GM19452 (cell line): ENCODE measurements around the gene GPR176.

Source experiments
- ATAC-seq: cut with Tn5 transposase; IDR thresholded peaks from one replicate; pipeline ENCODE4 v1.9.1; 2021; ENCODE audit not compliant: unreplicated experiment

Gene GPR176

GRCh38 chr15:39892418-39892817, 27.6 kb downstream of the GPR176 start:
- no peak for ATAC-seq

GRCh38 chr15:39890621-39891020, 29.4 kb downstream of the GPR176 start:
- no peak for ATAC-seq

GRCh38 chr15:39889601-39890000, 30.5 kb downstream of the GPR176 start:
- no peak for ATAC-seq

GRCh38 chr15:39888809-39889208, 31.3 kb downstream of the GPR176 start:
- no peak for ATAC-seq

- no peak for ATAC-seq
Measured at GRCh38 chr15:39888243-39888642, 31.8 kb downstream of the GPR176 start.

- ATAC-seq: no peak
Measured at GRCh38 chr15:39887832-39888231, 32.2 kb downstream of the GPR176 start.

GRCh38 chr15:39887211-39887610, 32.9 kb downstream of the GPR176 start:
- no peak for ATAC-seq

GRCh38 chr15:39886418-39886817, 33.6 kb downstream of the GPR176 start:
- ATAC-seq: no peak

- no peak for ATAC-seq
Measured at GRCh38 chr15:39885099-39885777, 34.8 kb downstream of the GPR176 start.

GRCh38 chr15:39884351-39884750, 35.7 kb downstream of the GPR176 start:
- ATAC-seq: no peak

- no peak for ATAC-seq
Measured at GRCh38 chr15:39882602-39883001, 37.5 kb downstream of the GPR176 start.

GRCh38 chr15:39881790-39882189, 38.3 kb downstream of the GPR176 start:
- ATAC-seq: no peak

- ATAC-seq: no peak
Measured at GRCh38 chr15:39880718-39881387, 39.2 kb downstream of the GPR176 start.

- no peak for ATAC-seq
Measured at GRCh38 chr15:39878406-39878785, 41.7 kb downstream of the GPR176 start.

GRCh38 chr15:39874890-39875549, 45.0 kb downstream of the GPR176 start:
- ATAC-seq: no peak

- no peak for ATAC-seq
Measured at GRCh38 chr15:39873978-39874377, 46.1 kb downstream of the GPR176 start.

GRCh38 chr15:39870537-39870936, 49.5 kb downstream of the GPR176 start:
- ATAC-seq: no peak

GRCh38 chr15:39869858-39870515, 50.1 kb downstream of the GPR176 start:
- no peak for ATAC-seq

- no peak for ATAC-seq
Measured at GRCh38 chr15:39869254-39869653, 50.8 kb downstream of the GPR176 start.

- no peak for ATAC-seq
Measured at GRCh38 chr15:39868396-39868795, 51.7 kb downstream of the GPR176 start.

GRCh38 chr15:39864116-39864515, 56.0 kb downstream of the GPR176 start:
- ATAC-seq: no peak

- no peak for ATAC-seq
Measured at GRCh38 chr15:39860871-39861270, 59.2 kb downstream of the GPR176 start.
